PFSK-1 (cell line): ENCODE measurements around the gene GPR83.

Source experiments
- FOXP2 ChIP-seq: optimal IDR thresholded peaks from 2 replicates; pipeline ENCODE3; 2011; ENCODE audit warnings: borderline replicate concordance, control low read depth, inconsistent platforms; ENCODE audit not compliant: insufficient read depth; ENCODE audit errors: extremely low read length, extremely low read depth
- POLR2AphosphoS5 ChIP-seq: IDR thresholded peaks from 2 replicates; pipeline ENCODE4 v1.6.1; 2012; ENCODE audit warnings: low read depth, mild to moderate bottlenecking, control low read depth, low read length, moderate library complexity
- SIN3A ChIP-seq: IDR thresholded peaks from 2 replicates; pipeline ENCODE4 v1.6.1; 2012; ENCODE audit warnings: mild to moderate bottlenecking, low read length, moderate library complexity, borderline replicate concordance; ENCODE audit not compliant: insufficient read depth
- TAF1 ChIP-seq: IDR thresholded peaks from 2 replicates; pipeline ENCODE4 v1.6.1; 2012; ENCODE audit warnings: low read length, control low read depth, borderline replicate concordance; ENCODE audit not compliant: insufficient read depth
- TF ChIP-seq, protein P1 (sequence below), 2 experiments: IDR thresholded peaks; 2 replicates each; pipeline versions ENCODE4 v1.6.1 to v1.8.0; 2011 to 2012; ENCODE audit warnings: low read depth in 2 of 2, low read length in 2 of 2, control low read depth in 1 of 2, inconsistent platforms in 1 of 2, mild to moderate bottlenecking in 1 of 2, moderate library complexity in 1 of 2; ENCODE audit not compliant: insufficient read depth in 1 of 2

GPR83 gene

DNA sequence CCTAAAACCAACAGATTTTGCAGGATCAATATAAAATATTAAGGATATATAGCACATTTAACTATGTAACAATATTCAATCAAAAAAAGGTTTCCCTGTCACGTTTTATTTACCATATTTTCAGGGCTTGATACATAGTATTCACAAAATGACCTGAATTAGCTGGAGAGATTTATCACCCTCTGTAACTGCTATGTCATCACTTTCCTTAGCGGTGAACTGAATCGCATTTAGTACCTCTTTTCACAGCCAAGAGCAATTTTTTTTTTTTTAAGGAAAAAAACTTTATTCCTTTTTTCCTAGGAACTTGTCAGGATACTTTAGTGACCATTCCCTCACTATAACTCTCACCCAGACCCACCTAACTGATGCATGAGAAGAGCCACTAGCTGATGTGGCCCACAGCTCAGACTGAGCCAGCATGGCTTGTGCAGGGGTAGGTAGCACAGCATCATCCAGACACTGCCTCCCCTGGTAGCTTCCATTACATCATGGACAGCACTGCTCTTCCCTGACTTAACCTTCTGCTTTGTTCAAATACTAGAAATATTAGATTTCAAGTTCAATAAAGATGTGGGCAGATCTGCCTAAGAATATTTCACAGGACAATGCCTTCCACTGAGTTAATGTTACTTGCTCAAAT, 17.0 kb upstream of the GPR83 start:
- TF ChIP-seq, protein P1, sequence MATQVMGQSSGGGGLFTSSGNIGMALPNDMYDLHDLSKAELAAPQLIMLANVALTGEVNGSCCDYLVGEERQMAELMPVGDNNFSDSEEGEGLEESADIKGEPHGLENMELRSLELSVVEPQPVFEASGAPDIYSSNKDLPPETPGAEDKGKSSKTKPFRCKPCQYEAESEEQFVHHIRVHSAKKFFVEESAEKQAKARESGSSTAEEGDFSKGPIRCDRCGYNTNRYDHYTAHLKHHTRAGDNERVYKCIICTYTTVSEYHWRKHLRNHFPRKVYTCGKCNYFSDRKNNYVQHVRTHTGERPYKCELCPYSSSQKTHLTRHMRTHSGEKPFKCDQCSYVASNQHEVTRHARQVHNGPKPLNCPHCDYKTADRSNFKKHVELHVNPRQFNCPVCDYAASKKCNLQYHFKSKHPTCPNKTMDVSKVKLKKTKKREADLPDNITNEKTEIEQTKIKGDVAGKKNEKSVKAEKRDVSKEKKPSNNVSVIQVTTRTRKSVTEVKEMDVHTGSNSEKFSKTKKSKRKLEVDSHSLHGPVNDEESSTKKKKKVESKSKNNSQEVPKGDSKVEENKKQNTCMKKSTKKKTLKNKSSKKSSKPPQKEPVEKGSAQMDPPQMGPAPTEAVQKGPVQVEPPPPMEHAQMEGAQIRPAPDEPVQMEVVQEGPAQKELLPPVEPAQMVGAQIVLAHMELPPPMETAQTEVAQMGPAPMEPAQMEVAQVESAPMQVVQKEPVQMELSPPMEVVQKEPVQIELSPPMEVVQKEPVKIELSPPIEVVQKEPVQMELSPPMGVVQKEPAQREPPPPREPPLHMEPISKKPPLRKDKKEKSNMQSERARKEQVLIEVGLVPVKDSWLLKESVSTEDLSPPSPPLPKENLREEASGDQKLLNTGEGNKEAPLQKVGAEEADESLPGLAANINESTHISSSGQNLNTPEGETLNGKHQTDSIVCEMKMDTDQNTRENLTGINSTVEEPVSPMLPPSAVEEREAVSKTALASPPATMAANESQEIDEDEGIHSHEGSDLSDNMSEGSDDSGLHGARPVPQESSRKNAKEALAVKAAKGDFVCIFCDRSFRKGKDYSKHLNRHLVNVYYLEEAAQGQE (IDR thresholded peaks at IDR 0.05; ENCODE audit: insufficient read depth in 1 of 2, low read depth in 2 of 2, low read length in 2 of 2) = no peak
- TF ChIP-seq TAF1 = no peak
- no peak for TF ChIP-seq POLR2AphosphoS5
- no peak for TF ChIP-seq FOXP2
- no peak for TF ChIP-seq SIN3A

DNA sequence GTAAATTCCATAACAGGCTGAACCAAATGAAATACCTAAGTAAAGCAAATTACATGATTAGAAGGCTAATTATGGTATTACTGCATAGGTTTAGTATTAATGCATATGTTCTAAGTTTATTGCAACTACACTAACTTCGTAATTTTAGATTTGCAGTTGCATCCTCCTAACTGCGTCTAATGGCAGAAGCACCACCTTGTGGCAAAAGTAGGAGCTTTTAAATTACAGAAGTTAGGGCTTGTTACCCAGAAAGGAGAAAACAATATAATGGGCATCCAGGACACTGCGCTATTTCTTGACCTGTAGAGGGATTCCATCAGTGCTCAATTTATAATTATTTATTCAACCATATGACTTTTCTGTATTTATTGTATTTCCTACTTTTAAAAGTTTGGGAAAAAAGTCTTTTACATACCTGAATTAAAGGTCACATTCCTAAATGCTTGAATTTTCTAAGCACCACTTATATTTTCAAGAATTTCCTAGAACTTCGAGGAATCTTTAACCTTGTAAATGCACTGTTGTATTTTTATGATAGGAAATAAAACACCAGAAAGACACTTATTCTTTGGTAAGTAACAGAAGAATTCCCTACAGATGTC, 16.3 kb upstream of the GPR83 start:
- TF ChIP-seq, protein P1 (IDR thresholded peaks at IDR 0.05; ENCODE audit: insufficient read depth in 1 of 2, low read depth in 2 of 2, low read length in 2 of 2) = no peak
- TF ChIP-seq FOXP2 = no peak
- TF ChIP-seq SIN3A = no peak
- TF ChIP-seq POLR2AphosphoS5 = no peak
- no peak for TF ChIP-seq TAF1

DNA sequence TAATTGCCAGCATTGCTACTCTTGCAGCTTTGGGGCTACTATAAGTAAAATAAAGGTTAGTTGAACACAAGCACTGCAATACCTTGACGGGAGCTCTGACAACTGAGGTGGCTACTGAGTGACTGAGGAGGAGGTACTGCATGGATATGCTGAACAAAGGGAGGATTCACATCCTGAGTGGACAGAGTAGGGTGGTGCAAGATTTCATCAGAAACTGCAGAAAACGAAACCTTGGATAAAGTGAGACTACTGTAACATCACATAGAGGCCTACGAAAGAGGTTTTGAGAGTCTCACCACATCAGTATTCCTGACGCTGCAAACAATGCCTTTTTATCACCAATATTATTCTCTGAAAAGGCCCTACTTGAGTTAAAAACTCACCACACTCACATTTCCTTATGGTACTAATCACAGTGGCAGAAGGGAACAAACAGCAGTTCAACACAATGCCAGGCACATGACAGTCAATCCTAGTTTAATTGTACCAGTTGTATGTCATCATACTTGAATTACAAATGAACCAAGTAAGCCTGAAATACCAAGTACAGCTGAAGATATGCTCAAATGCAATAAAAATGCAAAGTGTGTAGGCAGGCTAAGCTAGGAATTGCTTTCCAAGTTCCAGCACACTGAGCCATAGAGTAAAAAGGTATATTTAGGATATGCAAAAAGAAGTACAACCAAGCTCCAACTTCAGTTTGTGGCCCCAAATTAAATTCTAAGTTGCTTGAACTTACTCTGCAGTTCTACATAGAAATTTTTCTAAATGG, 4.0 kb upstream of the GPR83 start:
- no peak for TF ChIP-seq TAF1

DNA sequence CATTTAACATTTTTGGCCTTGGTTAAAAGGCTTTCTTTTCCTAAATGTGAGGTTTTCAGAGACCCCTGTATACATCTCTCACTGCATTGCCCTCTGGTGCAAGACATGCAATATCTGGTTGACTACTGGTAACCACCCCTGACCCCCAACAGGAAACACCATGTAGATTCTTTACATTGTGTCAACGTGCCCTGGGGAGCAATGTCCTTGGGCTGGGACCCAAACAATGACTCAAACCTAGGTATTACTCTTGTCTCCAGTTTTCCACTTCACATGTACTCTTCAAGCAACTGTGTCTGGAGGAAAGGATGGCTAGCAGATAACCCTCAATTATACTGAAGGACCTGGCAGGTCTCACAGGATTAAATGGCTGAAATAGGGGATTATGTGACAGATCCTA, 1.1 kb upstream of the GPR83 start:
- TF ChIP-seq FOXP2 (no peak), POLR2AphosphoS5 (no peak), TAF1 (no peak), SIN3A (no peak)
- TF ChIP-seq, protein P1 (IDR thresholded peaks at IDR 0.05; ENCODE audit: insufficient read depth in 1 of 2, low read depth in 2 of 2, low read length in 2 of 2) = no peak

DNA sequence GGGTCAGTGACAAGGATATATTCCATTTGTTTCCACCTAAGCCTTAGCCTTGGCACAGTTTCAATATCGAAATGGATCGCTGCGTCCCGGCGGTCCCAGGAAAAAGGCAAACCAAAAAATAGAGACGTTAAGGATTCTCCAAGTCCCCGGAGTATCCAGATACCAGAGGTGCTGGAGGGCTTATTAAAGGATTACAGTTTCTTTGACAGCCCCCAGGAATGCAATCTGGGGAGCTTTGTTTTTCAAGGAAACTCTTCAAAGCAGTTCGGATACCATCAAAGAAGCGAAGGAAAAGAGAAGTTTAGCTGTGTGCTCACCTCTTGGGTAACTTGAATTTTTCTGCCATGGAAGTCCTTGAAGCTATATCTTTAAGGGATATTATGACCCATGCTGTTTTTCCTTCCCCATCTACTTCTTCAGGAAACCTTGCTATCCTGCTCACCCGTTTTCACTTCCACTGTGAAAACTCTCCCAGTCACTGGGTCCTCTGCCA, 600 bp upstream of the GPR83 start:
- no peak for TF ChIP-seq TAF1
- TF ChIP-seq SIN3A = no peak
- TF ChIP-seq, protein P1 (IDR thresholded peaks at IDR 0.05; ENCODE audit: insufficient read depth in 1 of 2, low read depth in 2 of 2, low read length in 2 of 2) = no peak
- TF ChIP-seq FOXP2 = no peak
- no peak for TF ChIP-seq POLR2AphosphoS5
